ENCODE data around the gene SSC5D.
A peak's percentile ranks its signal among the peaks of the same experiment; 100 is the strongest.
"Not testable (repeated sequence)": the region's sequence is repeated elsewhere in the genome, so short reads cannot be mapped to it uniquely, and the experiment has no call there.

The SSC5D gene

DNA sequence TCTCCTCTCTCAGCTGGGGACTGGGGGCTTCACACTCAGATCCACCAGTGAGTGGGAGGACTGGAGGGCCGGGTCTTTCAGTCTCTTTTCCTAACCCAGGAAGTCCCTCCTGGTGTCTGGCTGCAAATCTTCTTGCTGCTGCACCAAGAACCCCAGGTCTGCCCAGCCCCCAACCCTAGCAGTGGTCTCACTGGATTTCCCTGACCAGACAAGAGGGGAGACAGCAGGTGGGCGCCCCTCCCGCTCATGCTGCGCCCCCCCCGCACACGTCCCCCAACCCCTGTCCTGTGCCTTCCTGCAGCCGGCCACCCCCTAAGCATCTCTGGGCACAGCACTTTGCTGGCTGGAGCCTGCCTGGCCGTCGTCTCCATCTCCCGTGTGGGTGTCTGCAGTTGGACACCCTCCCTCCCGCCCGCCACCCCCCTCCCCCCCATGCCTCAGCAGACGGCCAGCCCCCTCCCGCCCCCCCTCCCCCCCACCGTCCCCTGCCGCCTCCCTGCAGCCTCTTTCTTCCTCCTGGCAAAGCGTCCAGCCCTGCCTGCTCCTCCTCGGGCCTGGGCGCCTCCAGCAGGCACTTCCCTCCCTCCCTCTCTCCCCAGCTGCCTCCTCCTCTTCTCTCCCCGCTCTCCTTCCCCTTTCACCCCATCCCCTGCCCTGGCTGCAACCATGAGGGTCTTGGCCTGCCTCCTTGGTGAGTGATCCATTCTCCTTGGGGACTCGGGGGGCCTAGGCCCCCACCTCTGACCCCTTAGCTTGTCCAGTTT, at the start of gene SSC5D:
SSC5D (plus strand) TSS at position 513 of the 764 bp plus-strand sequence; CDS start at position 667, 154 bp downstream.
- DNase-seq (ENCODE audit: low read depth) = peak; percentile 46

- no peak for DNase-seq (ENCODE audit: low read depth)
Observed at GRCh38 chr19:55439052-55439451, 49.2 kb upstream of the SSC5D start.

- peak; percentile 27 for DNase-seq (ENCODE audit: low read depth)
Observed at GRCh38 chr19:55440411-55441105, 47.7 kb upstream of the SSC5D start.

GRCh38 chr19:55441319-55441691, 46.9 kb upstream of the SSC5D start:
- DNase-seq (ENCODE audit: low read depth) = no peak

- DNase-seq (ENCODE audit: low read depth) = no peak
Observed at GRCh38 chr19:55441692-55442321, 46.4 kb upstream of the SSC5D start.

- DNase-seq (ENCODE audit: low read depth) = no peak
Observed at GRCh38 chr19:55442372-55442961, 45.8 kb upstream of the SSC5D start.

DNA sequence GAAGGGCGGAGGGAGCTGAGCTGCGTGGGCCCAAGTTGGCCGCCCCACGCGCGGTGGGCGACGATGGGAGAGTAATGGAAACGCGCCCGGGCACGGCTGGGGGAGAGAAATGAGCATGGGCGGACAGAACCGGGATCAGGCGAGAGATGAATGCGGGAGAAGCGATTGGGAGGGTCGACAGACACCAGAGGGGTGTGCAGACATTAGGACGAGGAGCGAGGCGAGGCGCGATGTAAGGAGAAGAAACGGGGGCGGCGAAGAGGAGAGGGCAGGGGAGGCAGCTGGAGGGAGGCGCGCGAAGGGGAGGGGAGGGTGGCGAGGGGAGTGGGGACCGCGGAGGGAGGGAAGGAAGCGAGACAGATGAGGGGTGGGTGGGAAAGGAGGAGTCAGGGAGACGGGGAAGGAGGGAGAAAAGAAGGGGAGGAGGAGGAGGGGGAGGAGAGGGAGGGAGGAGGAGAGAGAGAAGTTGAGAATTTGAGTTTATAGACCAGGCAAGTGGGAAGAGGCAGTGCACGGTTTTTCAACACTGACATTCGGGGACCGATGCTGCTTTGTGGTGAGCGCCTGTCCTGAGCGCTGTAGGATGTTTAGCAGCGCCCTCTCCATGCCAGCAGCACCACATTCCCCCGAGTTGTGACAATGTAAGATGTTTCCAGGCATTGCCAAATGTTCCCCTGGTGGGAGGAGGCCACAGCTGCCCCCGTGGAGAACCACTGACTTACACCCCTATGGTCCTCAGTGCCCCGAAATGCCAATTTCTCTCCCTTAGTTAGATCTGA, 45.0 kb upstream of the SSC5D start, which contains the start of gene SHISA7:
SHISA7 (minus strand) TSS at position 256 of the 779 bp plus-strand sequence. CDS start 437 bp downstream, outside the sequence.
- no peak for DNase-seq (ENCODE audit: low read depth)

DNA sequence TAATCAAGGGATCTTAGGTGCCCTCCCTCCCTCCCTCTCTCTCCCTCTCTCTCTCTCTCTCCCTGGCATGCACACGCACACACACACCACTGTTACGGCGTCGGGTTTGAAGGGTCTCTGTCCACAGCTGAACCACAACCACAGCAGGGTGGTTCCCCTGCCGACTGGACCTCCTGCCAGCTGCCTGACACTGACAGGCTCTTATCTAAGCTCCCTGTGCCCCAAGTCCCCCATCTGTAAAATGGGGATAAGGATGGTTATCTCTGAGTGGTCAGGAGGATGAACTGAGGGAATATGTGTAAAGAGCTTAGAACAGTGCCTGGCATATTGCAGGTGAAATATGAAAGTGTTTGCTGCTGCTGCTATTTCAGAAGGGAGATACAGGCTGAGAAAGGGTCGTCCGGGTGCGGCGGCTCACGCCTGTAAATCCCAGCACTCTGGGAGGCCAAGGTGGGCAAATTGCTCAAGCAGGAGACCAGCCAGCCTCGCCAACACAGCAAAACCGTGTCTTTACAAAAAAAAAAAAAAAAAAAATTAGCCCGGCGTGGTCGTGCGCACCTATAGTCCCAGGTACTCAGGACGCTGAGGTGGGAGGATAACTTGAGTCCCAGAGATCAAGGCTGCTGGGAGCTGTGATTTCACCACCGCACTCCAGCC, 44.3 kb upstream of the SSC5D start:
- no peak for DNase-seq (ENCODE audit: low read depth)

DNA sequence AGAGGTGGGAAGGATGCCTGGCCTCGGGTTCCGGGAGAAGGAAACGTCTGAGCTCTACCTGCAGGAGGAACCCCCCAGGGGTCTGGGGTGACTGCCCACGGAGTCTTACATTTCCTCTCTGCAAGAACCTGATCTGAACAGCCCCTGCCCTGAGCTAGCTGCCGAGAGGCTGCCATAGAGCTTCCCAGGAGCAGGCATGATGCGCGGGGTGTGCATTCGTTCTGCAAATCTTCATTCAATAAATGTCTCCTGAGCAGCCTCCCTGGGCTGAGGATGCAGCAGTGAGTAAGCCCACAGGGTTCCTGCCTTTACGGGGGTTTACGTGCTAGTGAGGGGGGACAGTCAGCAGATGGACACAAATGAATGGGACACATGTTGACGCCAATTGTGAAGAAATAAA, 43.6 kb upstream of the SSC5D start:
- DNase-seq (ENCODE audit: low read depth) = no peak

DNA sequence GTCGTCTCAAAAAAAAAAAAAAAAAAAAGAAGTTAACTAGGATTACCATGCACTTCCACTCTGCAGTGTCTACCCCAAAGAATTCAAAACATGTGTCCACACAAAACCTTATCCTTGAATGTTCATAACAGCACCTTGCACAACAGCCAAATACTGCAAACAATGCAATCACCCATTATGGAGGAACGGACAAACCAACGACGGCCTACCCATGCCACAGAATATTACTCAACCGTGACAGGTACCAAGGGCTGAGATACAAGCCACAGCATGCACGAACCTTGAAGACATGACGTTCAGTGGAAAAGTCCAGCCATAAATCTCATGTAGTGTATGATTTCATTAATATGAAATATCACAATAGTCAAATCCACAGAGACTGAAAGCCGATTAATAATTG, 42.2 kb upstream of the SSC5D start:
- DNase-seq (ENCODE audit: low read depth) = no peak

- DNase-seq (ENCODE audit: low read depth) = peak; percentile 61
Observed at GRCh38 chr19:55447421-55448174, 40.6 kb upstream of the SSC5D start.

DNA sequence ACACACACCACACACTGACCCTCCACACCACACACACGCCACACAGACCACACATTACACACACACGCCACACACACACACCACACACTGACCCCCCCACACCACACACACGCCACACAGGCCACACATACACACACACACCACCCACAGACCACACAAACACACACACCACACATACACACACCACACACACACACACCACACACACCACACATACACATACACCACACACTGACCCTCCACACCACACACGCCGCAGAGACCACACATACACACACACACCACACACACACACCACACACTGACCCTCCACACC, 40.1 kb upstream of the SSC5D start:
- not testable (repeated sequence) for DNase-seq (ENCODE audit: low read depth)

GRCh38 chr19:55449469-55449868, 38.8 kb upstream of the SSC5D start:
- DNase-seq (ENCODE audit: low read depth) = no peak

- no peak for DNase-seq (ENCODE audit: low read depth)
Observed at GRCh38 chr19:55451163-55451964, 36.9 kb upstream of the SSC5D start.

DNA sequence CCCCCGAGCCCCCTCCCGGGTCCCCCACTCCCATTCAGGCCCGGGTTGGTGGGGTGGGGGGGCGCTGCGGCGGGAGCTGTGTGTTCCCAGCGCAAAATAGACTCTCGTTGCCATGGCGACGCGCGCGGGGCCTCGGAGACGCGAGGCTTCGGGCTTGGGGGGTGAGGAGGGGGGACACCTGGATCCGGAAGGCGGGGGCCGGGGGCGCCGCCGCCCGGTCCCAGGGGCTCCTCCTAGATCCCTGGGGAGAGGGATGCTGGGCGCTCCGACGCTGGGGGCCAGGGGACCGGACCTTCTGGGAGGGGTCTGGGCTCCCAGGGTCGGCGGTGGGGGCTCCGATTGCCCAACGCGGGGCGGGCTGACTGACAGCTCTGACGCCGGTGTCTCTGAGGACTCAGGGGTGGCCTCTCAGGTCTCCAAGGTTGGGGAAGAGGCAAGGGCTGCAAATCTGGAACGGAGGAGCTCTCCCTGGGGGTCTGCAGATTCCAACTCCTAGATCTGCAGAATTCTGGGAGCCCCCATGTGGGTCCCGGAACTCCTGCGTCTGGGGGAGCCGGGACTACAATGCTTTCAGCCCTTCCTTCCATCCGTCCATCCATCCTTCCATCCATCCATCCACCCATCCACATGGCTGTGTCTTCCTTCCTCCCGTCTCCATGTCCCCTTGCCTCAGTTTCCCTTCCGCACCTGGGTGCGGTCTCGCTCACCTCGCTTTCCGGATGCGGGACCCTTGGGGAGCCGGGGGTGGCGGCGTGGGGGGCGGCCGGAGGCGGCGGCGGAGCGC, 36.1 kb upstream of the SSC5D start:
- no peak for DNase-seq (ENCODE audit: low read depth)

DNA sequence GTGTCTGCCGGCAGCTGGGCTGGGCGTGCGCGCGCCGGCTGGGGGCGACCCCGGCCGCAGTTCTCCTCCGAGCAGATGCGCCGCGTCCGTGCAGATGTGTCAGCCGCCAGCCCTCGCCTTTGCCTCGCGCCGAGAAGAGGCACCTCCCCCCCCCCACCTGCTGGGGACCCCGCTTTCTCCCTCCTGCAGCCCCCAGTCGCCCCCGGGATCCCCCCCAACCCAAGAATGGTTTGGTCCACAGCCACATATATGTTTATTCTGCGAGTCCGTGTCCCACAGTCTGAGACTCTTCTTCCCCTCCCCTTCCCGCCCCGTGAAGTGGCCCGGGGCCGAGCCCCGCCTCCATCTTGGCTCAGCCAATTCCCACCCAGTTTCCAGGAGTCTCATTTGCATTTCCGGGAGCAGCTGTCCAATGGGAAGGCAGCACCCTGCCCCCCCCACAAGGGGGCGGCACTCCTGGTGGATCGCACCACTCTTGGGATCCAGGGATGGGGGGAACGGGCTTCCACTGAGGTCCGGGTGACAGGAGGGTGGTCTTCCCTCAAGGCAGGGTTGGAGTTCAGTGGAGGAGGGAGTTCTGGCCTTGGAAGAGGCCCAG, 35.4 kb upstream of the SSC5D start:
- peak; percentile 65 for DNase-seq (ENCODE audit: low read depth)

DNA sequence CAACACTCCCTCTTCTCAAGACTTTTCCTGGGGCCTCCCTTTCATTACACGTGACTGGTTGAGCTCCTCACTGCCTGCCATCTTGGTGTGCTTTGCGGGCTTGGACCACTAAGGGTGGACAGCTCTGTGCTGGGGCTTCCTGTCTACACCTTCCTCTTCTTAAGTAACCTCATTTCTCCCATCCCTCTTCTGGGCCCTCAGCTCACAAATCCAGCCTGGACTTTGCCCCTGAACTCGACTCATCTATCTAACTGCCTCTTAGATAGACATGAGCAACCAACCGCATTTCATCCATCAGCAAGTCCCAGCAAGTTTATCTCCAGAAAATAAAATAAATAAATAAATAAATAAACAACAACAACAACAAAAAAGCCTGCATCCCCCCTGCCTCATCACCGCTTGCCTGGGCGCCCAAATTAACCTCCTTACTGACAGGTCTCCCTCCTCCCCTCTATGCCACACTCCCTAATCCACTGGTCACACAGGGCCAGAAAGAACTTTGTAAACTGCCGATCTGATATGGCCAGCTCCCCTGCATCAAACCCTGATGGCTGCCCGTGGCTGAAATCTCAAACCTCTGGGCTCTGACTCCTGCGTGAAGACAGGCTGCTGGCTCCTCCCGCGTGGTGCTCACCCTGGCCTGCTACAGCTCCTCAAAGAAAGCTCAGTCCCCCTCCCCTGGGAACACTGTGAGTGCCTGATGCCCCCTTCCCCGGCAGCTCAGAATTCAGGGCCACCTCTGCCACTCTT, 34.5 kb upstream of the SSC5D start:
- no peak for DNase-seq (ENCODE audit: low read depth)

DNA sequence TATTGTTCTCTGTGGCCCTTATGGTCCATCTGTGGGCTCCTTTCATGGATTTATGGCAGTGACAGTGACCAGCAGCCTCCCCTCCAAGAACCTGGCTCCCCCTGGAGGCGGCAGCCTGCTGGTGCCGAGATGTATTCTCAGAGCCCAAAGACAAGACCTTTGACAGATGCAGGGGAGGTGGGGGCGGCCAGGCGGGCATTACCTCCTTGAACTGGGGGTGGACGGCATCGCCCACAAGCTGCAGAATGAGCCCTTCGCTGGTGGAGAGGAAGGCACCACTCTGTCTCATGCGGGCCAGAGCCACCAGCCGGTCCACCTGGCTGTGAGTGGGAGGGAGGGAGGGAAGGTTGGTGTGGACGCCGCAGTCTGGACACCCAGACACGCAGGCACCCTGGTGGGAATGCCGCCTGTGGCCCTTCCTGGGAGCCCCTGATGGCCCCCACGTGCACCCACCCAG, 33.4 kb upstream of the SSC5D start:
- peak; percentile 66 for DNase-seq (ENCODE audit: low read depth)

All from ELR (cell line).